HCT116 (cell line): ENCODE data around the gene KAZN. TPM values are rescaled to one million over a fixed set of nuclear protein-coding genes. Genes with fewer than 3 reads are reported as not detected.

Experiments used
- ATAC-seq: fragments of 200-7000 bp; cut with Tn5 transposase; 2 replicates; pipeline ENCODE4 v1.9.1; 2020; ENCODE audit warnings: mild to moderate bottlenecking, moderate library complexity
- BruUV-seq: library from RNA; stranded (reverse); fragments of 400-500 nt; replicated peaks from 2 replicates; lab custom pipeline; 2021; lab: Mats Ljungman, UMichigan
- CTCF ChIA-PET: fragments of 300-600 bp; sonication (Branson Sonifier 250); formaldehyde crosslinking; loops from one replicate; lab custom pipeline; 2021; ENCODE audit warnings: antibody characterized with exemption; lab: Charles Lee
- POLR2A ChIA-PET: fragments of 300-600, 350-600 bp; sonication (Branson Sonifier 250); formaldehyde crosslinking; loops from one replicate; lab custom pipeline; 2021; ENCODE audit warnings: antibody characterized with exemption; lab: Charles Lee
- RAD21 ChIA-PET, 2 experiments: fragments of 300-600 bp; sonication (Branson Sonifier 250); formaldehyde crosslinking; loops; one replicate each; lab custom pipeline; 2023; ENCODE audit warnings: low total read pairs in 2 of 2; ENCODE audit not compliant: uncharacterized antibody in 2 of 2, unreplicated experiment in 2 of 2, low non-redundant PET in 1 of 2; lab: Charles Lee
- DNase-seq: peaks from one replicate; pipeline ENCODE4 v3.0.0-alpha.2; 2010; ENCODE audit warnings: low read depth, low spot score
- H2AFZ ChIP-seq: fragments of 200-600 bp; shearing (Covaris generic), sonication (generic); 2 replicates; pipeline ENCODE4 v1.6.1; 2017; ENCODE audit warnings: low read depth, mixed run types, mixed read lengths, antibody characterized with exemption, low read length; ENCODE audit not compliant: poor library complexity, severe bottlenecking
- H3K27ac ChIP-seq: 2 replicates; pipeline ENCODE4 v1.5.1; 2012; ENCODE audit warnings: low read depth, low read length
- H3K27me3 ChIP-seq: fragments of 200-600 bp; sonication (generic); 2 replicates; pipeline ENCODE4 v1.6.1; 2016; ENCODE audit warnings: mixed run types, low read length, mixed read lengths; ENCODE audit not compliant: insufficient read depth
- H3K36me3 ChIP-seq, 2 experiments: fragments of 200-500 bp in 1 of 2; fragments of 200-600 bp in 1 of 2; sonication (Bioruptor generic) in 1 of 2; sonication (generic) in 1 of 2; 2 replicates each; pipeline versions ENCODE4 v1.5.1 to v1.6.1; 2014 to 2016; ENCODE audit warnings: low read length in 2 of 2, inconsistent platforms in 1 of 2, mixed read lengths in 1 of 2, mixed run types in 1 of 2; ENCODE audit not compliant: insufficient read depth in 2 of 2, control insufficient read depth in 1 of 2
- H3K4me1 ChIP-seq, 2 experiments: fragments of 200-600 bp in 1 of 2; sonication (generic) in 1 of 2; 2 replicates each; pipeline versions ENCODE4 v1.5.1 to v1.6.1; 2012 to 2017; ENCODE audit warnings: low read length in 2 of 2, inconsistent platforms in 1 of 2, mild to moderate bottlenecking in 1 of 2, mixed read lengths in 1 of 2, mixed run types in 1 of 2, moderate library complexity in 1 of 2; ENCODE audit not compliant: insufficient read depth in 2 of 2, control insufficient read depth in 1 of 2
- H3K4me2 ChIP-seq: fragments of 200-600 bp; sonication (generic); 2 replicates; pipeline ENCODE4 v1.6.1; 2017; ENCODE audit warnings: mixed run types, low read length, mixed read lengths
- H3K4me3 ChIP-seq, 2 experiments: fragments of 200-600 bp in 1 of 2; sonication (generic) in 1 of 2; replicated peaks in 1 of 2; 2 replicates each; pipeline ENCODE4 v1.5.1; 2011 to 2016; ENCODE audit warnings: low read length in 2 of 2, control low read depth in 1 of 2, low read depth in 1 of 2, mild to moderate bottlenecking in 1 of 2, mixed read lengths in 1 of 2, mixed run types in 1 of 2
- H3K79me2 ChIP-seq: fragments of 200-600 bp; sonication (generic); 2 replicates; pipeline ENCODE4 v1.6.1; 2017; ENCODE audit warnings: mild to moderate bottlenecking, mixed run types, low read length, moderate library complexity, mixed read lengths; ENCODE audit not compliant: insufficient read depth
- H3K9ac ChIP-seq: fragments of 200-600 bp; sonication (generic); 2 replicates; pipeline ENCODE4 v1.6.1; 2016; ENCODE audit warnings: low read length, mixed read lengths
- H3K9me2 ChIP-seq: fragments of 200-600 bp; sonication (generic), shearing (Covaris generic); 2 replicates; pipeline ENCODE4 v1.6.1; 2017; ENCODE audit warnings: mixed run types, mild to moderate bottlenecking, moderate library complexity; ENCODE audit not compliant: insufficient read depth
- H3K9me3 ChIP-seq, 2 experiments: fragments of 200-500 bp in 1 of 2; fragments of 200-600 bp in 1 of 2; sonication (Bioruptor generic) in 1 of 2; sonication (generic) in 1 of 2; 2 replicates each; pipeline ENCODE4 v1.6.1; 2014 to 2017; ENCODE audit warnings: low read length in 2 of 2, mixed read lengths in 2 of 2, inconsistent platforms in 1 of 2, low read depth in 1 of 2, mild to moderate bottlenecking in 1 of 2, mixed run types in 1 of 2, moderate library complexity in 1 of 2; ENCODE audit not compliant: control insufficient read depth in 1 of 2, insufficient read depth in 1 of 2
- H4K20me1 ChIP-seq: fragments of 200-600 bp; sonication (generic), shearing (Covaris generic); 2 replicates; pipeline ENCODE4 v1.6.1; 2017; ENCODE audit warnings: mixed run types, mild to moderate bottlenecking, moderate library complexity; ENCODE audit not compliant: insufficient read depth
- CEBPB ChIP-seq: IDR thresholded peaks from 2 replicates; pipeline ENCODE4 v1.6.1; 2012; ENCODE audit warnings: low read depth
- EZH2 ChIP-seq: fragments of 200-600 bp; sonication (generic); IDR thresholded peaks from 2 replicates; pipeline ENCODE4 v1.6.1; 2017; ENCODE audit warnings: antibody characterized with exemption, mixed run types
- EZH2phosphoT487 ChIP-seq: fragments of 200-600 bp; IDR thresholded peaks from 2 replicates; pipeline ENCODE4 v1.6.1; 2018; ENCODE audit warnings: antibody characterized with exemption, borderline replicate concordance
- JUND ChIP-seq: IDR thresholded peaks from 2 replicates; pipeline ENCODE4 v1.6.1; 2012
- POLR2AphosphoS5 ChIP-seq: IDR thresholded peaks from 2 replicates; pipeline ENCODE4 v1.6.1; 2011; ENCODE audit warnings: mild to moderate bottlenecking, low read depth, low read length, moderate library complexity
- RAD21 ChIP-seq: IDR thresholded peaks from 2 replicates; pipeline ENCODE4 v1.6.1; 2012; ENCODE audit warnings: low read depth, mild to moderate bottlenecking
- SIN3A ChIP-seq: IDR thresholded peaks from 2 replicates; pipeline ENCODE4 v1.6.1; 2012; ENCODE audit warnings: low read depth
- SP1 ChIP-seq: IDR thresholded peaks from 2 replicates; pipeline ENCODE4 v1.6.1; 2012; ENCODE audit warnings: low read depth
- TCF7L2 ChIP-seq: IDR thresholded peaks from 2 replicates; pipeline ENCODE4 v1.7.0; 2011; ENCODE audit warnings: borderline replicate concordance, inconsistent platforms; ENCODE audit not compliant: insufficient read depth, insufficient read length; ENCODE audit errors: extremely low read depth
- YY1 ChIP-seq: IDR thresholded peaks from 2 replicates; pipeline ENCODE4 v1.6.1; 2011; ENCODE audit warnings: low read length, low read depth, moderate library complexity, mild to moderate bottlenecking; ENCODE audit not compliant: insufficient replicate concordance; ENCODE audit errors: extremely low read depth
- ZFX ChIP-seq: fragments of 450-650 bp; IDR thresholded peaks from 2 replicates; pipeline ENCODE4 v1.6.1; 2017
- intact Hi-C: fragments of 100-400 bp; cut with micrococcal nuclease; formaldehyde crosslinking; loops from 2 replicates; pipeline ENCODE4 v1.10.0; 2022
- total RNA-seq: library from RNA; stranded (reverse); gene quantifications from one replicate; pipeline ENCODE4 v1.2.1, GENCODE V29; 2021; ENCODE audit not compliant: unreplicated experiment
- TF ChIP-seq, protein P1 (sequence below): IDR thresholded peaks from 2 replicates; pipeline ENCODE4 v1.6.1; 2011; ENCODE audit warnings: mild to moderate bottlenecking, low read length, moderate library complexity; ENCODE audit not compliant: insufficient replicate concordance; ENCODE audit errors: extremely low read depth
- TF ChIP-seq, protein P2 (sequence below): IDR thresholded peaks from 2 replicates; pipeline ENCODE4 v1.6.1; 2012

KAZN gene
- total RNA-seq, 1 experiment from 2014 or later = 13.4 TPM

DNA sequence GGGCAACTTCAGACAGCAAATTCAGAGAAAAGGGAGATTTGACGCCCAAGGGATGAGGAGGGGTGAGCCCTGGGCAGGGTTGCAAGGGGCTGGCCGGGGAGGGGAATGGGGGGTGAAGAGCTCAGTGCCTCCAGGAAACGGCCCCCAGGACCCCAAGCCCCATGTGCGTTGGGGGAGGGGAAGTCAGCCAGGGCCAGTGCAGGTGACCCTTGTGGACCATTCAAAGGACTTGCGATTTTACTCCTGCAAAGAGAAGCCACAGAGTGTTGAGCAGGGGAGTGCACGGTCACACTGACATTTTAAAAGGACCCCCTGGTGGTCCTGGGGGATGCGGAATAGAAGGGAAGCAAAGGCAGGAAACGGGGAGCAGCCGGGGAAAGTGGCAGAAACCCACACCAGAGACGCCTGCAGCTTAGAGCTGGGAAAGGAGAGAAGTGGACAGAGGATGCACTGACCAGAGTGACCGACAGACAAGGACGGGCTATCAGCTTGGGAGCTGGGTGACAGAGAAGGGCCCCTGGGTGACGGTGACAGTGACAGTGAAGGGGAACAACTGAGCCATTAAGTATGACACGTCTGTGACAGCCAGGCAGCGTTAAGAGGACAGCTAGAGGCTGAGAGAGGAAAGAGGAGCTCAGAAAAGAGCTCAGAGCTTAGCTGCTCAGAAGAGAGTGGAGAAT, 501.1 kb downstream of the KAZN start:
- ChIA-PET POLR2A (no interaction called here), CTCF (interaction anchor here (1.5 kb wide), 1 partner anchor 9 kb away, joined by 3 read pairs; no protein-coding TSS in a partner anchor), RAD21 (interaction anchor here in 1 of 2 experiments (0.5 kb wide), 1 partner anchor 578 kb away, joined by 3 read pairs; no protein-coding TSS in a partner anchor)
- no peak for TF ChIP-seq ZFX
- TF ChIP-seq, protein P1, sequence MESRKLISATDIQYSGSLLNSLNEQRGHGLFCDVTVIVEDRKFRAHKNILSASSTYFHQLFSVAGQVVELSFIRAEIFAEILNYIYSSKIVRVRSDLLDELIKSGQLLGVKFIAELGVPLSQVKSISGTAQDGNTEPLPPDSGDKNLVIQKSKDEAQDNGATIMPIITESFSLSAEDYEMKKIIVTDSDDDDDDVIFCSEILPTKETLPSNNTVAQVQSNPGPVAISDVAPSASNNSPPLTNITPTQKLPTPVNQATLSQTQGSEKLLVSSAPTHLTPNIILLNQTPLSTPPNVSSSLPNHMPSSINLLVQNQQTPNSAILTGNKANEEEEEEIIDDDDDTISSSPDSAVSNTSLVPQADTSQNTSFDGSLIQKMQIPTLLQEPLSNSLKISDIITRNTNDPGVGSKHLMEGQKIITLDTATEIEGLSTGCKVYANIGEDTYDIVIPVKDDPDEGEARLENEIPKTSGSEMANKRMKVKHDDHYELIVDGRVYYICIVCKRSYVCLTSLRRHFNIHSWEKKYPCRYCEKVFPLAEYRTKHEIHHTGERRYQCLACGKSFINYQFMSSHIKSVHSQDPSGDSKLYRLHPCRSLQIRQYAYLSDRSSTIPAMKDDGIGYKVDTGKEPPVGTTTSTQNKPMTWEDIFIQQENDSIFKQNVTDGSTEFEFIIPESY = no peak
- TF ChIP-seq CEBPB = no peak
- no peak for TF ChIP-seq RAD21
- TF ChIP-seq SIN3A = no peak
- TF ChIP-seq JUND = no peak
- TF ChIP-seq POLR2AphosphoS5 = no peak
- no peak for TF ChIP-seq EZH2
- TF ChIP-seq TCF7L2 = no peak
- TF ChIP-seq SP1 = no peak
- TF ChIP-seq, protein P2, sequence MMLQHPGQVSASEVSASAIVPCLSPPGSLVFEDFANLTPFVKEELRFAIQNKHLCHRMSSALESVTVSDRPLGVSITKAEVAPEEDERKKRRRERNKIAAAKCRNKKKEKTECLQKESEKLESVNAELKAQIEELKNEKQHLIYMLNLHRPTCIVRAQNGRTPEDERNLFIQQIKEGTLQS = no peak
- TF ChIP-seq YY1 = no peak
- TF ChIP-seq EZH2phosphoT487 = no peak
- no peak overlapping the region for H3K4me2 ChIP-seq
- H2AFZ ChIP-seq = no peak overlapping the region
- no peaks in the 10 kb centered on the region for H3K9me2 ChIP-seq
- H3K27ac ChIP-seq = no peak overlapping the region
- ATAC-seq (no peak), DNase-seq (no peak)
- no peaks in the 10 kb centered on the region for H3K4me1 ChIP-seq
- no peaks in the 10 kb centered on the region for H3K36me3 ChIP-seq
- no peak overlapping the region for H3K4me3 ChIP-seq
- H4K20me1 ChIP-seq = no peaks in the 10 kb centered on the region
- H3K27me3 ChIP-seq = peaks cover 12% of the 10 kb centered on the region; the same call in 1 of the 2 replicates
- peaks cover 0 to 4% of the 10 kb centered on the region in 2 experiments; a peak in 1 of 4 replicates for H3K9me3 ChIP-seq
- BruUV-seq = no TSS peak
- H3K79me2 ChIP-seq = no peaks in the 10 kb centered on the region
- intact Hi-C loops = loop anchor here (2.0 to 10.0 kb wide), 5 partner anchors 37 to 1132 kb away; no protein-coding TSS in a partner anchor
- H3K9ac ChIP-seq = no peak overlapping the region
